Colonic mucosa (tissue), 4 donors: ENCODE measurements around the gene DENND2C. TPM values are rescaled to one million over a fixed set of nuclear protein-coding genes. Genes with fewer than 3 reads are reported as not detected.

Experiments used
- DNase-seq: peaks from one replicate; pipeline ENCODE4 v3.0.0-alpha.2; 2020
- H3K27ac ChIP-seq: fragments of 200-600 bp; one replicate; pipeline ENCODE4 v1.8.0; 2021
- H3K27me3 ChIP-seq: fragments of 200-600 bp; one replicate; pipeline ENCODE4 v1.8.0; 2021
- H3K36me3 ChIP-seq: fragments of 200-600 bp; one replicate; pipeline ENCODE4 v1.8.0; 2021
- H3K4me1 ChIP-seq: fragments of 200-600 bp; one replicate; pipeline ENCODE4 v1.8.0; 2021; ENCODE audit warnings: mild to moderate bottlenecking
- H3K4me3 ChIP-seq: fragments of 200-600 bp; one replicate; pipeline ENCODE4 v1.8.0; 2021
- H3K9ac ChIP-seq, 2 donors: one replicate each; pipeline ENCODE4 v1.7.0; 2013; ENCODE audit warnings: control low read depth in 2 of 2, low read depth in 2 of 2, low read length in 2 of 2
- H3K9me3 ChIP-seq: fragments of 200-600 bp; one replicate; pipeline ENCODE4 v1.8.0; 2021
- intact Hi-C: fragments of 100-400 bp; cut with DNase I; formaldehyde crosslinking; loops from one replicate; pipeline ENCODE4 v1.14.1; 2022
- total RNA-seq, 2 donors: library from RNA; stranded (reverse); fragmentation: NEBNext Ultra II Directional in 1 of 2; extraction: Animal tissue kit (Norgen Biotek cat#: 25700) in 1 of 2; gene quantifications; one replicate each; pipeline ENCODE4 v1.2.1, GENCODE V29; 2021
- TF ChIP-seq, protein P1 (sequence below): fragments of 200-600 bp; IDR thresholded peaks from one replicate; pipeline ENCODE4 v1.8.0; 2022; ENCODE audit warnings: antibody characterized with exemption, mild to moderate bottlenecking
- donor health status: healthy.
- donor health status: DM: no; HTN: no; CAD: no.
- donor health status: DM: no; HTN: no; CAD: no.

The DENND2C gene, protein sequence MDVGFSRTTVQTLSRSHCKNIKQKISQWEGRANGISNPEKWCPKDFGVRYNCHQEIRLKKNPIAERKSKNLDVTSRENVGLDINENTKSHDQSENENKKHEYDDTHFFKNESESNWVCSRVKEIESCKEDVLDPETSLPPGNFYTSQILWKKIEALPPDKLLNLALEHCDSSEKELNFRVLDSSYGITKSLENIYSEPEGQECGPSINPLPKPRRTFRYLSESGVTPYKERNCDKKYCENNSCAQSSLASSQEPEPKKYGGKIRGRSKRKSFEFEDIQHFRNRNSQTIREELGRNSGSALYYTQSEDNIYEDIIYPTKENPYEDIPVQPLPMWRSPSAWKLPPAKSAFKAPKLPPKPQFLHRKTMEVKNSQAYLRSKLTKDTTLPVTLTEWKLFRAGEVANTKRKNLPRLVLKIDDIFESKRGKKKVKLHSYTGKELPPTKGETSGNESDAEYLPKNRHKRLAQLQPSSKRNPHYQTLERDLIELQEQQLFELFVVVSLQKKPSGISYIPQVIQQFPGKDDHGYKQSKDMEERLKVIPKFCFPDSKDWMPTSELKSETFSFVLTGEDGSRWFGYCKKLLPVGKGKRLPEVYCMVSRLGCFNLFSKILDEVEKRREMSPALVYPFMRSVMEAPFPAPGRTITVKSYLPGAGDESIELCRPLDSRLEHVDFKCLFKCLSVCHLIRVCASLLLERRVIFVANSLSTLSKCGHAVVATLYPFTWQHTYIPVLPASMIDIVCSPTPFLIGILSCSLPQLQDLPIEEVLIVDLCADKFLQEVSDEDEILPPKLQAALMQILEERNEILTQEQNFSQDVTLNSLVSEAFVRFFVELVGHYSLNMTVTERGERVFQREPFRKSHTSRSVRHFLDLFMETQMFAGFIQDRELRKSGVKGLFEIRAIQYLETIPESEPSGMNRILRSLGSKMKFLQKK
- 1 to 10 TPM in 1 of 2 donors, under 1 TPM in 1; 0.84 to 1.3 TPM for total RNA-seq

DNA sequence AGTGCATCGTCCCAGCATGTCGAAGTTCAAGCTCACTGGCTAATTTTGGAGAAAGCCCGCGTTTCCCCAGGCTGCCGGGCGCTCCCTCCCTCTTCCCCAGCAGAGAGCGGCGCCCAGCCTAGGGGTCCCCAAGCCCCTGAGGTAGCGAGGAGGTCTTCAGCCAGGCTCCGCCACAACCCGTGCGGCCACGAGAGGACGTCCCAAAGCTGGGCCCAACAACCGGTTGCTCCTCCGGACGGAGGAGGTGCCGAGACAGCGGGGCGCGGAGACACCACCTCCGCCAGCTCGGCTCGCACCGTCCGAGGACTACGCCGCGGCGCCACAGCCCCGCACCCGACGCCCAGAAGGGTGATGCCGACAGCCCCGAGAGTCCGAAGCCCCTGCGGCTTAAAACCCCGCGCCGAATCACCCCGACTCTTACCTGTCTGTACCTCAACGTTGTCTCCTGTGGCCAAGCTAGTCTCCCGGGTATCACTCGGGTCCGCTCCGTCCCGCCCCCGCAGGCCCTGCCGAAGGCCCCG lies at the start of gene DENND2C:
Gene DENND2C, minus strand, starts transcription at position 488 of the 521 bp plus-strand sequence. CDS start 44,065 bp downstream, outside the sequence.
- Histone ChIP-seq H3K27ac (peak within 1 kb of the TSS; percentile 35), H3K27me3 (no peaks in the 10 kb centered on the region), H3K9me3 (no peaks in the 10 kb centered on the region), H3K4me1 (no peaks in the 10 kb centered on the region), H3K9ac (peak within 1 kb of the TSS; percentile 63 to 83), H3K36me3 (no peaks in the 10 kb centered on the region), H3K4me3 (peak within 1 kb of the TSS; percentile 86)
- intact Hi-C loops: loop anchor here (5.0 kb wide), 1 partner anchor 322 kb away; no protein-coding TSS in a partner anchor
- TF ChIP-seq, protein P1, sequence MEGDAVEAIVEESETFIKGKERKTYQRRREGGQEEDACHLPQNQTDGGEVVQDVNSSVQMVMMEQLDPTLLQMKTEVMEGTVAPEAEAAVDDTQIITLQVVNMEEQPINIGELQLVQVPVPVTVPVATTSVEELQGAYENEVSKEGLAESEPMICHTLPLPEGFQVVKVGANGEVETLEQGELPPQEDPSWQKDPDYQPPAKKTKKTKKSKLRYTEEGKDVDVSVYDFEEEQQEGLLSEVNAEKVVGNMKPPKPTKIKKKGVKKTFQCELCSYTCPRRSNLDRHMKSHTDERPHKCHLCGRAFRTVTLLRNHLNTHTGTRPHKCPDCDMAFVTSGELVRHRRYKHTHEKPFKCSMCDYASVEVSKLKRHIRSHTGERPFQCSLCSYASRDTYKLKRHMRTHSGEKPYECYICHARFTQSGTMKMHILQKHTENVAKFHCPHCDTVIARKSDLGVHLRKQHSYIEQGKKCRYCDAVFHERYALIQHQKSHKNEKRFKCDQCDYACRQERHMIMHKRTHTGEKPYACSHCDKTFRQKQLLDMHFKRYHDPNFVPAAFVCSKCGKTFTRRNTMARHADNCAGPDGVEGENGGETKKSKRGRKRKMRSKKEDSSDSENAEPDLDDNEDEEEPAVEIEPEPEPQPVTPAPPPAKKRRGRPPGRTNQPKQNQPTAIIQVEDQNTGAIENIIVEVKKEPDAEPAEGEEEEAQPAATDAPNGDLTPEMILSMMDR: no peak
- DNase-seq: no peak

DNA sequence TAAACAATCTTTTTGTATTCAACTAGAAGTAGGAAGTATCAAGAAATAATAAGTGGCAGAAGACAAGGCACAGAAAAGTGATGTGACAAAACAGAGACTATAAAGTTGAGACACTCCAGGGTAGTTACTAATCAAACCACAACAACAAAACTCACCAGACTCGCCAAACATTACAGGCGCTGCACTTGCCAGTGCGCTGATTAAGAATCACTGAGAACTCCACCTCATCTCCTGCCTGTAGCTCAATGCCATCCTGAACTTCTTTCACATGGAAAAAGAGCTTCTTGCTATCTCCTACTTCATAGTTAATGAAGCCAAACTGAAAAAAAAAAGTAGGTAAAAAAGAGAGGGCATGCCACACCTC lies 49.6 kb upstream of the DENND2C start:
- Histone ChIP-seq H3K9me3 (no peaks in the 10 kb centered on the region), H3K36me3 (peaks cover 6% of the 10 kb centered on the region), H3K4me3 (no peak overlapping the region), H3K9ac (no peak overlapping the region), H3K27ac (no peak overlapping the region), H3K4me1 (peaks cover 10% of the 10 kb centered on the region), H3K27me3 (no peaks in the 10 kb centered on the region)
- DNase-seq: no peak
- TF ChIP-seq, protein P1: no peak
- intact Hi-C loops: loop anchor here (5.0 kb wide), 1 partner anchor 63 kb away; the partner anchor contains the start of gene SIKE1

DNA sequence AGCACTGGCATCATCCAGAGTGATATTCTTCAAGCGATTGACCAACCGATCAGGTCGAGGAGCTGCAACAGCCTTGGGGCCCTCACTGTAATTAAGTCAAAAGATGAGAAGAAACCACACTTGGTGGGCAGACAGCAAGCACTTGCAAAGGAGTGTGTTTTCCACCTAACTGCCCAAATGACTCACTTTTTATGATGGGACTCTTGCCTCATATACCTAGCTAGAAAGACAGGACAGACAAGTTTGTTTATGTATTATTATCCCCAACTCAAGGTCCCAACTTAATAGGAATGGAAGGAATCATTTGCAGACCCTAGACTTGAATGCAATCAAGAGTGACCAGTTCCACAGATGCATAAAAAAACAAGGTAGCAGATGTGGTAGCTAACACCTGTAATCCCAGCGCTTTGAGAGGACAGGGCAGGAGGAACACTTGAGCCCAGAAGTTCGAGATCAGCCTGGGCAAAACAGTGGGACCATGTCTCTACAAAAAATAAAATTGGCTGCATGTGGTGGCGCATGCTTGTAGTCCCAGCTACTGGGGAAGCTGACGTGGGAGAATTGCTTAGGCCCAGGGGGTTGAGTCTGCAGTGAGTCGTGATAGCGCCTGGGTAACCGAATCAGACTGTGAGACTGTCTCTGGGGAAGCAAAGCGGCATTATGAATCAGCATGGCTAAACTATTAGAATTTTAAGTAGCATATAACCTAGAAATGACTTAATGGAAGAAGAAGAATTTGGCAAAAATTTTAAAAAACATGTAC lies 49.0 kb upstream of the DENND2C start:
- Histone ChIP-seq H3K36me3 (peaks cover 6% of the 10 kb centered on the region), H3K9ac (no peak overlapping the region), H3K4me1 (peaks cover 10% of the 10 kb centered on the region), H3K27ac (no peak overlapping the region), H3K9me3 (no peaks in the 10 kb centered on the region), H3K4me3 (no peak overlapping the region), H3K27me3 (no peaks in the 10 kb centered on the region)
- no peak for DNase-seq
- intact Hi-C loops: loop anchor here (5.0 kb wide), 1 partner anchor 63 kb away; the partner anchor contains the start of gene SIKE1
- TF ChIP-seq, protein P1: no peak

DNA sequence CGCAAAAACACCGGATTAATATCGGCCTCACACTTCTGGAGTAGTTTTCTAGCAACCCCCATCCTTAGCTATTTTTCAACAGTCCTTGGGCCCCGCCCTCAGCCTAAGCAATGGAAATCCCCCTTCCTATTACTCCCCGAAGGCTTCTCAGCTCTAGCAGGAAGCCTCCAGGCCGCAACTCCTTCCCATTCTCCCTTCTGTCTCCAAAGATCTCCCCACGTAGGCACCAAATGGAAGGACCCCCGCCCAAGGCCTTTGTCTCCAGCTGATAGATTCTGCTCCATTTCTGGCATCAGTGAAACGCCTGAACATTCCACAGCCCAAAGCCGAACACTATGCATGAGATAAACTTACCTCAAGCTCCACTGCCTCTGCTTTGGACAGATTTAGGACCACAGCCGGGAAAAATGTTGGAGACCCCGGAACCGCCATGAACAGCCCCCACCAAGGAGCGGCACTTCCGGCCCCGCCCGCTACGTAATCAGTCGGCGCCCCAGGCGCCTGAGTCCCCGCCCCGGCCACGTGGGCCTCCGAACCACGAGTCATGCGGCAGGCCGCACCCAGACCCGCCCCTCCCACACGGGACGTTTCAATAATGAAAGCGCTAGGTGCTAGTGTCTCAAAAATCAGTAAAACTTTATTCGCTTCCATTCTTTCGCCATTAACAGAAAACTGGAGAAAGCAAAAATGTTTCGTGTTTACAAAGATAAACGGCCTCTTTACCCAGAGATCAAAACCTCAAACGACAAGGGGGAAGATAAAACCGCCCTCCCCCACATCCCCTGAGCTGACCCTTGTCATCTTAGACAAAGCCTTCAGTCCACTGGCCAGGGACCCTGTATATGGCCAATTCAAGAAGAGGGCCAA lies 46.7 kb upstream of the DENND2C start, which contains the start of gene NRAS:
Gene NRAS, minus strand, starts transcription at position 468 of the 867 bp plus-strand sequence. CDS start 611 bp downstream, outside the sequence.
- TF ChIP-seq, protein P1: no peak
- intact Hi-C loops: loop anchor here (5.0 kb wide), 1 partner anchor 66 kb away; the partner anchor contains the start of gene SIKE1
- peak within 1 kb of the TSS; percentile 85 for H3K27ac ChIP-seq
- H3K9me3 ChIP-seq: no peaks in the 10 kb centered on the region
- peaks cover 6% of the 10 kb centered on the region for H3K36me3 ChIP-seq
- peaks cover 17% of the 10 kb centered on the region for H3K4me1 ChIP-seq
- H3K27me3 ChIP-seq: no peaks in the 10 kb centered on the region
- peak within 1 kb of the TSS; percentile 87 to 99 for H3K9ac ChIP-seq
- H3K4me3 ChIP-seq: peak within 1 kb of the TSS; percentile 74
- DNase-seq: peak; percentile 98
